OCI-LY7 (cell line): ENCODE data around the gene PRKCI.
"Not testable (repeated sequence)": the region's sequence is repeated elsewhere in the genome, so short reads cannot be mapped to it uniquely, and the experiment has no call there.

Experiments used
- EZH2phosphoT487 ChIP-seq: fragments of 200-600 bp; sonication (generic); IDR thresholded peaks from 2 replicates; pipeline ENCODE4 v1.6.1; 2018; ENCODE audit warnings: low read depth, borderline replicate concordance, mild to moderate bottlenecking, mixed run types, antibody characterized with exemption, low read length, moderate library complexity, mixed read lengths
- TF ChIP-seq, protein P1 (sequence below): fragments of 200-600 bp; sonication (generic); conservative IDR thresholded peaks from 2 replicates; pipeline ENCODE4 v1.5.1; 2014; ENCODE audit warnings: mild to moderate bottlenecking, antibody characterized with exemption, low read length, moderate library complexity, mixed read lengths

DNA sequence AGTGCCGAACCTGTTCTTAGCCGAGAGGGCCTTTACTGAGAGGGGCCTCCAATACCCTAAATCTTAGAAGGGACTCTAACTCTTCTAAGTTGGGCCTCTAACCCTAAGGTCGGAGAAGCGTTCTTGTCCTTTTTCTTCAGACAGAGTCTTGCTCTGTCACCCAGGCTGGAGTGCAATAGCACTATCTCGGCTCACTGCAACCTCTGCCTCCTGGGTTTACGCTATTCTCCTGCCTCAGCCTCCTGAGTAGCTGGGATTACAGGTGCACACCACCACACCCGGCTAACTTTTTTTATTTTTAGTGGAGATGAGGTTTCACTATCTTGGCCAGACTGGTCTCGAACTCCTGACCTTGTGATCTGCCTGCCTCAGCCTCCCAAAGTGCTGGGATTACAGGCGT lies 120.0 kb downstream of the PRKCI start:
- TF ChIP-seq, protein P1, sequence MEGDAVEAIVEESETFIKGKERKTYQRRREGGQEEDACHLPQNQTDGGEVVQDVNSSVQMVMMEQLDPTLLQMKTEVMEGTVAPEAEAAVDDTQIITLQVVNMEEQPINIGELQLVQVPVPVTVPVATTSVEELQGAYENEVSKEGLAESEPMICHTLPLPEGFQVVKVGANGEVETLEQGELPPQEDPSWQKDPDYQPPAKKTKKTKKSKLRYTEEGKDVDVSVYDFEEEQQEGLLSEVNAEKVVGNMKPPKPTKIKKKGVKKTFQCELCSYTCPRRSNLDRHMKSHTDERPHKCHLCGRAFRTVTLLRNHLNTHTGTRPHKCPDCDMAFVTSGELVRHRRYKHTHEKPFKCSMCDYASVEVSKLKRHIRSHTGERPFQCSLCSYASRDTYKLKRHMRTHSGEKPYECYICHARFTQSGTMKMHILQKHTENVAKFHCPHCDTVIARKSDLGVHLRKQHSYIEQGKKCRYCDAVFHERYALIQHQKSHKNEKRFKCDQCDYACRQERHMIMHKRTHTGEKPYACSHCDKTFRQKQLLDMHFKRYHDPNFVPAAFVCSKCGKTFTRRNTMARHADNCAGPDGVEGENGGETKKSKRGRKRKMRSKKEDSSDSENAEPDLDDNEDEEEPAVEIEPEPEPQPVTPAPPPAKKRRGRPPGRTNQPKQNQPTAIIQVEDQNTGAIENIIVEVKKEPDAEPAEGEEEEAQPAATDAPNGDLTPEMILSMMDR = not testable (repeated sequence)
- not testable (repeated sequence) for TF ChIP-seq EZH2phosphoT487
